Hematopoietic multipotent progenitor cell treated with erythropoietin and hydrocortisone succinate and interleukin-3 and kit ligand, for 8 days (in vitro differentiated cells): Measurements from ENCODE around the gene NKAIN2.
"Not testable (repeated sequence)": the region's sequence is repeated elsewhere in the genome, so short reads cannot be mapped to it uniquely, and the experiment has no call there.

Source experiments
- DNase-seq: peaks from one replicate; pipeline ENCODE4 v3.0.0-alpha.2; 2015

NKAIN2 gene

DNA sequence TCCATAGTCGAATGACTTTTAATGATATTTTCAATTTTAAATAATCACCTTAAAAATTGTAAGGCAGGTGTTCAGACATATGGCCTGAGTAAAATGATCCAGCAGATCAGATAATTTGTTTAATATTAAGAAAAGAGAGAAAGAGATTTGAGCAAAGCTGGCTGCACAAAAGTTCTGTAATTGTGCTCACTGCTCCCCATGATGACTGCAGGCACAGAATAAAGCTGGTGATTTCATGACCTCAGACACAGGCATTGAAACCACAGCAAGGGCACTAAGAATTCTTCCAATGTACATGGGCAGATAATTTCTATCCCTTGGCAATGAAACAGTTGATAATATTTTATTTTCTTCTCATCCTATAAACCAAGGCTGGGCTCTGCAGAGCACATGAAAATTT lies 553.1 kb downstream of the NKAIN2 start:
- no peak for DNase-seq

DNA sequence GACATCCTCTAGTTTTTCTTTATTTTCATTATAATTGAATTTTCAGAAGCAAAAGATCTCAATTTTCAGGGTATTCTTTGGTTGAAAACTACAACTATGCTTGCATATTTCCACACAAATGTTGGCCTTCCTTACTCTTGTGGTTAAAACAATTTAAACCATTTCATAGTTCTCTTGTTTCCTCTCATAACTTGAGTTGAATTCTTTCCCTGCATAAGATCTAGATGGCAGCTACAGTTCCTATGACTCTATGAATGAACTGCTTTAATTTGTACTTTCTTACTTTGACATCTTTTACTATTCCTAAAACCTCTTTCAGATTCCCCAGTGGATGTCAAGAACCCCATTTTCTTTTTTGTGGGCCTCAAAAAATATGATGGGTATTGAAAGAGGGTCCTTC lies 564.5 kb downstream of the NKAIN2 start:
- no peak for DNase-seq

DNA sequence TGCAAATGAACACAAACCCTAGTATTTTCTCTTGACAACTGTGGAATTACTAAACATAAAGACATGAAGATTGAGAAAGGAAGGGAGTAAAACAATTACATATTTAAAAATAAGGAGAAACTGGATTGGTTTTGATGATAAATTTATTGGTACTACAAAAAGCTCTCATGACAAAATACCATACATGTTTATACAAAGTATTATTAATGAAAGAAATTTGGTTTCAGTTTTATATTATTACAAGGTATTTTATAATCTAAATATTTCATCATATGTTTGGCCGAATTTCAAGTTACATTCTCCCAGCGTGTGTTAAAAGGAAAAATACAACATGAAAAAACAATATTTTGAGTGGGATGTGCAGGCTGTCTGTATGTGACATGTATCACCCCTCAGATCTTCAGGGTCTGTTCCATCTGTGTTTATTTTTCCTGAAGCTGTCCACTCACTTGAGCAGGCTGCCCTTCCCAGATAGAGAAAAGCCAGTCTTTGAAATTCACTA lies 568.4 kb downstream of the NKAIN2 start:
- DNase-seq, result no peak

DNA sequence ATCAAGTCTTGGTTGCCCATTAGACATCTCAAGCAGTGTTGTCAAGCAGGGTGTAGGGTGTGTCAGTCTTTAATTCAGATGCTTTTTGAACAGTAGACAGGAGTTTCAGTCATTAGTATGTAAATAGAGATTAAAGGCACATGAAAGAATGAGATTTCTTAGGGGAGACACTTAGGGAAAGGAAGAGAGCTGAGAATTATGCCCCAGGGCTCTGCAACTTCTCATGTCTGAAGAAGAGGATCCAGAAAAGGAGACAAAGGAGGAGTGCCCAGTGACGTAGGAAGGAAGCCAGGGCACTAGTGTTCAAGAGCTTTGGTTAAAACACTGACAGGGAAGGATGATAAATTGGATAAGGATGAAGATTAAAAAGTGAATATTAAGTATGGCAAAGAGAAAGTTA lies 569.7 kb downstream of the NKAIN2 start:
- no peak for DNase-seq

DNA sequence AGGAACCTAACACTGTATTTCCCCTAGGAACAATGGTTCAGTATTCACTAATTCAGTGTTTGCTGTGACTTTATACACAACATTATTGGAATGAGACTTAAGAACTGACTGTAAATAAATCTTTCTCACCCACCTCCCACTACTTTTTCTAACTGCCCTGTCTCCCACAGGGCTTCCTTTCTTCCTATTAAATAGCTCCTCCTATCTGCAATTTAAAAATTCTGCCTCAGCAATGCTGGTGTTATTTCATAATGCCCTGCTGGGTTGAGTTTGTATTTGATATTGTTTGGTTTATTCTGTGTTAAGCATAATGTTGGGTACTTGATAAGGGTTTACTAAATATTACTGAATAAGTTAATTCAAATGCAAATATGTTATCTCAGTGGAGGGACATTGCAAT lies 585.5 kb downstream of the NKAIN2 start:
- DNase-seq, result no peak

DNA sequence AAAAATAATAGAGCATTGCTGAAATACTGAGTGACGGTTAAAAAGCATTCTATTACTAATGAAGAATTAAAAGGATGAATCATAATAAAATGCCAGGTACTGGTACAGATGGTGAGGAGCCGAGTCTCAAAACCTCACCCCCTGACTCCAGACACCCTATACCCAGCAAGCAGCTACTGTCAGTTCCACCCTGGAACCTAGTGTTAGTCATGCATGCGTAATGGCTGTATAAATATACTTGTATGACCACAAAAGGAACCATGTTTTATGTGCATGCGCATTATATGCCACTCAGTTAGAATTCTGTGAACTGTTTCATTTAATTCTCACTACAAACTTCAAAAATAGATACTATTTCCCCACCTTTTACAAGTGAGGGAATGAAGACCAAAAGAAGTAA lies 589.9 kb downstream of the NKAIN2 start:
- no peak for DNase-seq

DNA sequence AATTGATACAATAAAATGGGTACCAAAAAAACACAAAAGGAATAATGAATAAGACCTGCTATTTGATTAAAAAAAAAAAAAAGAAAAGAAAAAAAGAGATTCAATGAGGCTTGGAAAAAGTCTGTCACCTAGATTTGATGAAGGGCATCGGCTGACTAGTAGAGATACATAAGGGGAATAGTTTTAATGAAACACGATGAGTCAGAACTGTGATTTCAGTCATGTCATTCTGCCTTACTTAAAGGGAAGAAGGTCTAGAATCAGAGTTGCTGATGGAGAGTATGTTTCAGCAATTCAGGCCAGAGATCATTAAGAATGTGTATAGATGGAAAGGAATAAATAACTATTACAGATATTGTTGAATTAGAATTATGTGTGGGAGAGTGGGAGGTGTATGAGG lies 592.7 kb downstream of the NKAIN2 start:
- DNase-seq, result no peak

DNA sequence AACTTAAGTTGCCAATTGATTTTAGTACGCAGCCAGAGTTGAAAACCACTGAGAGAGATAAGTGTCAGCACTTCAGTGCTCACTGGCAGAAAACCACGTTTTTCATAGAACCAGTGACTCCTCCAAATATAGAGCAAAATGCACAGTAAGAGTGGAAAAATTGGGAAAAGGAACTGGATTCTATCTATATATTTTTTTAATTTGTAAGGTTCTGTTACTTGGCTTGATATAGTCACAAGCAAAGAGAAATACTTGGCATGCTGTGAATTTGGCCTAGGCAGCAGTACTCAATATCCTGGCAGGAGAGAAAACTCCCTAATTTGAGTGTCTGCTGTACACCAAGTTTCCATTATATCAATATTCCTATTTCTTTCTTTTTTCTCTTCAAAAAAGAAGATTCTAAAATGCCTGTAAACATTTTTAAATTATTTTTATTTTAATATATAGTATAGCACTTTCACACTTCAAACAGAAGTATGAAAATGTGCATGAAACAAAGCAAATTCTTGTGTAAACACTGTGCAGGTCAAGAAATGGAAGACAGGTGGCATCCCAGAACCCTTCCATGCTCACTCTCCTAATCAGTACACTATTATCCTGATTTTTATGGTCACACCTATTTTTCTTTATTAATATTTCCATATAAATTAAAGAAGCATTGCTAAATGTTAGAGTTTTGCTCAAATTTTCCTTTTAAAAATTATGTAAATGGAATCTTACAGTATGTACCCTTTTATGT lies 596.8 kb downstream of the NKAIN2 start:
- no peak for DNase-seq

DNA sequence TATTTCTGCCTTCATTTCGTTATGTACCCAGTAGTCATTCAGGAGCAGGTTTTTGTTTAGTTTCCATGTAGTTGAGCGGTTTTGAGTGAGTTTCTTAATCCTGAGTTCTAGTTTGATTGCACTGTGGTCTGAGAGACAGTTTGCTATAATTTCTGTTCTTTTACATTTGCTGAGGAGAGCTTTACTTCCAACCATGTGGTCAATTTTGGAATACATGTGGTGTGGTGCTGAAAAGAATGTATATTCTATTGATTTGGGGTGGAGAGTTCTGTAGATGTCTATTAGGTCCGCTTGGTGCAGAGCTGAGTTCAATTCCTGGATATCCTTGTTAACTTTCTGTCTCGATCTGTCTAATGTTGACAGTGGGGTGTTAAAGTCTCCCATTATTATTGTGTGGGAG lies 606.8 kb downstream of the NKAIN2 start:
- DNase-seq, result not testable (repeated sequence)

DNA sequence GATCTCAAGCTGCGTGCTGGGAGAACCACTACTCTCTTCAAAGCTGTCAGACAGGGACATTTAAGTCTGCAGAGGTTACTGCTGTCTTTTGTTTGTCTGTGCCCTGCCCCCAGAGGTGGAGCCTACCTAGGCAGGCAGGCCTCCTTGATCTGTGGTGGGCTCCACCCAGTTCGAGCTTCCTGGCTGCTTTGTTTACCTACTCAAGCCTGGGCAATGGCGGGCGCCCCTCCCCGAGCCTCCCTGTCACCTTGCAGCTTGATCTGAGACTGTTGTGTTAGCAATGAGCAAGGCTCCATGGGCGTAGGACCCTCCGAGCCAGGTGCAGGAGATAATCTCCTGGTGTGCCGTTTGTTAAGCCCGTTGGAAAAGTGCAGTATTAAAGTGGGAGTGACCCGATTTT lies 609.0 kb downstream of the NKAIN2 start:
- DNase-seq, result not testable (repeated sequence)

DNA sequence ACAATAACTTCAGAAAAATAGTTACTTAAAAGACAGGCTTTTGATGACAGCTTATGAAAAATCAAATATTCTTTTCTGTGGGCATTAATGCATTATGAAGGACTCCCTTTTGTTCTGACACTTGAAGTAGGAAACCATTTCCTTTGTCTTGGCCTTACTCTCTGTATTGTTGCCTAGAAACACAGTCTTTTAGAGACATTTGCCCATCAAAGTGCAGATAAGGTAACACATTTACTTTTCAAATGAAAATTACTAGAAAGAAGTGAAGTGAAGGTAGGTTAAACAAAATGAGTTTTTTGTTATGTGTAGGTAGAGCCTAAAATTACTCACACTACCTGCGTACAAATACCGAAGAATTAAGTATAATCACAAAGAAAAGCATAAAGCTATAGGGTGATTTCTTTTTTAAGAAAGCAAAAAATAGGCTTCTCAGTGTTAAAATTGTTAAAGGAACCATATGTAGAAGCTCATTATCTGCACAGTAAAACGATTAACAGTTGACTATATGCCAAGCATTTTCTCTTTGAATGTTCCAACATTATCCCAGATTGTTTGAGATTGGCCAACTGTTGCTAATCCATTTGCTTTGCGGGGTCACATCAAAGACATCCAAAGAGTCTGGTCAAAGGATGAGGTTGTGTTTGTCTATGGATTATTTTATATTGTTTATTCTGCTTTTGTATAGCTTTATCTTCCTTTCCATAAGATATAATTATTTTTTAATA lies 616.6 kb downstream of the NKAIN2 start:
- DNase-seq, result no peak

DNA sequence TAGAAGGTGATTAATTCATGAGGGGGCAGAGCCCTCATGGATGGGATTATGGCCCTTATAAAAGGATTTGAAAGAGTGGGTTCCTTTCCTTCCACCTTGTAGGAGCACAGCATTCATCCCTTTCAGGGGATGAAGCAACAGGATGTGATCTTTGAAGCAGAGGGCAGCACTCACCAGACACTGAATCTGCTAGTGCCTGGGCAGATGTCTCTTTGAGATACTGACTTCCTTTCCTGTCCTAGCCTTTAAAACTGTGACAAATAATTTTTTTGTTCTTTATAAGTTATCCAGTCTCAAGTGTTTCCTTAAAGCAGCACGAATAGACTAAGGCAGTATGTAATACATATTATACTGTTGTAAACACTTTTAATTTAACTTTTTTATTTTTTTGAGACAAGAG lies 620.0 kb downstream of the NKAIN2 start:
- DNase-seq, result no peak

DNA sequence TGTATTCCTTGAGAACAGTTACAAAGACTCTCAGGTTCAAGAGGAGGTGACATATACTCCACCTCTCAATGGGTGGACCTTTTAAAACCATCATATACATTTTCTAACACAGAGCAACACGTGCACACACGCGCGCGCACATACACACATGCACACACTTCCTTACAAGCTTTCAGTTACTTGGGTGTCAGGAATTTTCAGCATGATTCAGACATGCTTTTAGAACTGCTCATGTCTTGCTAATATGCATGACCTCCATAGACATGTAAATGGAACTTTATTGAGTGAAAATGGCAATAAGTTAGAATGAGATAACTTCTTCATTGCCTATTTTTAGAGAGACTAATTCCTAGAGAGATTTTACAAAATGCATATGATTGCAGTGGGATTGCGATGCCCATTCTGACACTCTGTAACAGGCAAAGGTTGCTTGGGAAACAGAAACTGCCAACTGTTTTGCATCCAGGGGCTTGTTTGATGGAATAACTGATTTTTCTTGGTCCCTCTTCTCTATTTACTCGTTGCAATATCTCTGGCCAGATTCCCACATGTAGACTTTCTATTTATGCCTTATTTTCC lies 627.2 kb downstream of the NKAIN2 start:
- no peak for DNase-seq

DNA sequence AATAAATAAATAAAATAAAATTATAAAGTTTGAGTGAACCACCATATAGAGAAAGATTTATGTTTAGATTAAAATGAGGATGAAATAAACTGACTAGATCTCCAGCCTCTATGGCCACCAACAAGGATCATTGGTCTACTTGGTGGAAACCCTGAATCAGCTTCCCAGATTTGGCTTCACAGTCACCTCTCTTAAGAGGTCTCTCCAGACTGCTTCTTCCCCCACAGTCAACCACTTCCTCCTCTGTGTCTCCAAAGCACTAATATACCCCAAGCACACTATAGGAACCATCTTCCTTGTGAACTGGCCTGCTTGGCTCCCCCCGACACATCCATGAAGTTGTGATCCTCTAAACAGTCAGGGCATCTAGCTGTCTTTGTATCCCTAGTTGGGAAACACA lies 629.0 kb downstream of the NKAIN2 start:
- no peak for DNase-seq

DNA sequence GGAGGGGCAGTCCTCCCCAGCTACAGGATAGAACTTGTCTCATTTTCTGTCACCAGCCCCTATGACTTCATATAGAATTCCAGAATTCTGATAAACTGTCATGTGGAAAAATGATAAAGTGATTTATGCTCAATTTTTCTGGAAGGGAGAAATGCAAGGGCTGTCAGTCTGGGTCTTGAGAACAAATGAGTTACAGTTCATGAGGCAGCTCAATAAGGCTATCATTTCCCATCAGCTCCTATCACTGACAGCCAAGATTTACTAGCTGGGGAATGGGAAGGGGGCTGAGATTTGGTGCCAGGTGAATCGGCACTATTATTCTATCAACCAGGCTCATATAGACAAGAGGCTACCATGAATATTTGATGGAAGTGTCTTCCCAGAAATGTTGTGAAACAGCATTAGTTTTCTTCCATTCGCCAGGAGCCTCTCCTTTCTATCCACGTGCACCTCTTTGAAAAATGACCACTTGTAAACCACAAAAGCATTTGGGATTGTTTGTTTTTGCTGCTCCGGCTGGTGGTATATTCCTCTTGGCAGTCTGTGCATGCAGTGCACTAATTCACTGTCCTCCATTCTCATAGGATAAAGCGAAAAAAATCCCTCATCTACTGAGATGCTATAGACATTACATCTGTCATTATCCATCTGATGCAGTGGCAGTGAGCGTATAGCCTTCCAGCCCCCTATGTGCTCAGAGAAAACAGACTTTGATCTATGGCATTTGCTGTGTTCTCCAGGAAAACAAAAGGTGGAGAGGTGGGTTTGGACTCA lies 629.9 kb downstream of the NKAIN2 start:
- DNase-seq, result no peak

DNA sequence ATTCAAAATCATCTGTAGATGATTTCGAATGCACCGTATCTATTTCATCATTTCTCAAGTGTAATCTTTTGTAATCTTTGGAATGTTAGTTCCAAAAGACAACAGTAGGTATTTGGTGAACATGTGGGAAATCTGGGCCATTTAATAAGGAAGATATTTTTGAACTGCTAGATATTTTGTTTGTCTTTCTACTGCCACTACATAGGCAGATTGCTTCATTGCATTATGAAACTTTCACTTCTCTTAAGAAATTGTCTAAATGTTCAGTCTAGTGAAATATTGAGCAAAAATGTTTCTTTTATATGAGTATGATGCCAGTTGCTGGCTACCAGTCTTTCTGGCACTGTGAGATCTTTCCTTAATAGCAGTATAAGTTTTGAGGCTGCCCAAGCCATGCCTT lies 630.8 kb downstream of the NKAIN2 start:
- no peak for DNase-seq

DNA sequence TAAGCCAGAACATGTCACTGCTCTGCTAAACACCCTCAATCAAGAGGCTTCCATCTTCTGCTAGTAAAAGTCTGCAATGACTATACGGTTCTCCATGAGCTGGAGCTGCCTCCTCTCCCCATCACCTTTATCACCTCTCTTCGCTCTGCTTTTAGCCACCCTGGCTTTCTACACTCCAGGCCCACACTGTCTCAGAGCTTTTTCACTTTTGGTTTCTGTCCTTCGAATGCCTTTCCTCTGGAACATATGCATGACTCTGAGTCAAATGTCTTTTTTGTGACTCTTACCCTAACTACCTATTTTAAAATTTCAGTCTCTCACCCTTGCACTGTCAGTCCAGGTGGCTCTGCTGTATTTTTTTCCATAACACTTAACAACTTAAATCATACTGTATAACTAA lies 633.1 kb downstream of the NKAIN2 start:
- no peak for DNase-seq

DNA sequence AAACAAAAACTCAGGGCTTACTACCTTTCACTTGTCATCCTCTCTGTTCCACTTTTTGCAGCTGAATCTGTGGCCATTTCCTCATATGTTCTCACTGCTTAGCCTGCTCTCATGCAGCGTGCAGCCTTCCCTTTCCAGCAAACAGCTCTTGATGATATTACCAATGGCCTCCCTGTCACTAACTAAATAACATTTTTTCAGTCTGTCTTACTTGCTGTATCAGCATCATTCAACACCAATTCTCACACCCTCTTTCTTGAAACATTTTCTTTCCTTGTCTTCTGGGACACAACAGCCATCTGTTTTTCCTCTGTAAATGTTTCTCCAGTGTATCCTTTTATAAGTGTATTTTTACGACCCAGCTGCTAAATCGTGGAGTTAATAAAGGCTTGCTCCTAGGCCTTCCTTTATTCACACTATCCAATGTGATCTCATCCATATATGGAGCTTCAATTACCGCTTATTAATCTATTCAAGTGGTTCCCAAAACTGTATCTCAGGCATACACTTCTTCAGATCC lies 634.9 kb downstream of the NKAIN2 start:
- no peak for DNase-seq

DNA sequence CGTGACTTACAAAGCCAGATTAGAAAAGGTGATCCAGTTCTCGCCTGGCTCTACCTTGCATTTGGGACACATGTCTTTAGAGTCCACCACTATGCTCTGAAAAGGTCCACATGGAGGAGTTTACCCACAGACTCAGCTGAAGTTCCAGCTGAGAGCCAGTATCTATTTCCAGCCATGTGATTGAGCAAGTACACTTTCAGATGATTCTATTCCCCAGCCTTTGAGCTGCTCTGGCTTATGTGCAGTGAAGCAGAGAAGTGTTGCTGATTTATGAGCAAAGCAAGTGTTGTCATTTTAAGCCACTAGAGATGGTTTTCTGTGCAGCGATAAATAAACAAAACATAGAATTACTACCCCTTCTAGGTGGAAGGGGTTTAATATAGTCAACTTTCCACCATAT lies 637.8 kb downstream of the NKAIN2 start:
- no peak for DNase-seq

DNA sequence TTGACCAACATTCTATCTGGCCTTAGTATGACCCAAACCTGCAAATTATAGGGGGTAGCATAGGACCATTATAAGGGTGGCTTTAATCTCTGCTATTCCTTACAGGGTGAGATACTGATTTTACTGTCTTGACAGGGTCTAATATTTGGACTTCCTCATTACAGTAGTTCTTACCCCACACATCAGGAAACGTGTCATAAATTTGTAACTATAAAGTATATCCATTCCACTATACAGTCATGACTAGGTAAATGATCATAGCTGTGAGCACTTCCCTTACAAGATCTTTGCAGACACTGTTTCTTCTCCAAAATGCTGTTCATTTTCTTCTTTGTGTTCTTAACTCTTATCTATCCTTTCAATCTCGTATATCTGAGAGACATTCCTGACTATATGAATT lies 639.9 kb downstream of the NKAIN2 start:
- no peak for DNase-seq

DNA sequence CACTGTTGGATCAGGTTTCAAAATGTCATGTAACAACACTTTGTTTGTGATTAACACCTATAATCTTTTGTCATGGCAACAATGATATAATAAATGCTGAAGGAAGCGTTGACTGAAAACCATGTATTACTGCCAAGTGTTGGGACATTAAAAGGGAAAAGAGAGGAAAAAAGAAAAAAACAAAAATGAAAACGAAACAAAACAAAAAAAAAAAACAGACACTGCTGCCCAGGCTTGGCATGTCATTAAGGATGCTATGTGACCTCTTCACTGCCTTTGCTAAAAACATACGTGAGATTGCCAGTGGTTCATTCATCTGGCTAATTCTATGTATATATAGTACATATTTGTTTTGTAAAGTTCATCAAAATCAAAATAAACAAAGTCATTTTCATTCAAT lies 641.9 kb downstream of the NKAIN2 start:
- DNase-seq, result no peak

DNA sequence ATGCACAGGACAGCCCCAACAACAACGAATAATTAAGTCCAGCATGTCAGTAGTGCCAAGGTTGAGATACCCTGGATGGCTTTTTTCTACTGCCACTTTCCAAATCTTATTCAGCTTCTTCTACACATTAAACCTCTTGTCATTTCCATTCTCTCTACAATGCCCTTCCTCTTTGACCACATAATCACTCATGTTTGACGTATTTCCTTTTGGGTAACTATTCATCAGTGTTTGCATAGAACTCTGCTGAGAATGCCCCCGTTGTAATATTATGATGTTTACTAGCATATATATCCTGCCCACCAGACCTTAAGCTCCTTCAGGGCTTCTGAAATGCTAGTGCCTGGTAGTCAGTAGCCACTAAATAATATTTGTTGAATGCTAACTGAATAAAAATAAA lies 643.3 kb downstream of the NKAIN2 start:
- DNase-seq, result no peak

DNA sequence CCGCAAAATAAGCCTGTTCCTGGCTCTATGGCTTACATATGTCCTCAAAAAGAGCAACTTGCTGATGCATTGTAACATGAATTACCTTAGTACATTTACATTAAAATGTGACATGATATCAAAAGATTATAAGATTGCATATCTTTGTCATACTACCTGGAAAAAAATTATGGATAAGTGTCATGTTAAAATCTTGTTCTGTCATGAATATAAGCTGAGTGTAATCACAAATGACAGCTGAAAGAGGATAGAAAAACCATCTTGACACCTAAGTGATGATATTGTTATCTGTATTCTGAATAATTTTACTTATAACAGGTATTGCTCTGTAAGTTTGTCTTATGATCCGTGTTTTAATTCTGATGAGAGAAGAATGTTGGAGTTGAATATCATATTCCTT lies 655.6 kb downstream of the NKAIN2 start:
- no peak for DNase-seq
